HEK293 (cell line): ENCODE measurements around the gene MYL9.

ENCODE experiments used
- CTCF ChIA-PET: fragments of 350-600 bp; formaldehyde crosslinking; extraction: SDS; loops from one replicate; lab custom pipeline; 2021; ENCODE audit warnings: antibody characterized with exemption; lab: Yijun Ruan, JAX
- POLR2A ChIA-PET: fragments of 300-600 bp; formaldehyde crosslinking; extraction: SDS; loops from one replicate; lab custom pipeline; 2020; ENCODE audit warnings: antibody characterized with exemption, inconsistent platforms; lab: Yijun Ruan, JAX
- H3K27ac ChIP-seq: fragments of 200-500 bp; sonication (Bioruptor generic); 2 replicates; pipeline ENCODE4 v1.5.1; 2014; ENCODE audit warnings: low read depth, low read length, control low read depth, inconsistent platforms; ENCODE audit errors: extremely low read depth
- H3K36me3 ChIP-seq, 2 experiments: fragments of 200-500 bp in 1 of 2; sonication (Bioruptor generic) in 1 of 2; 1 replicate in 1 of 2; 2 replicates in 1 of 2; pipeline ENCODE4 v1.5.1; 2014 to 2017; ENCODE audit warnings: inconsistent platforms in 2 of 2, low read length in 2 of 2; ENCODE audit not compliant: control insufficient read depth in 2 of 2, insufficient read depth in 1 of 2
- H3K4me1 ChIP-seq: fragments of 200-500 bp; sonication (Bioruptor generic); 2 replicates; pipeline ENCODE4 v1.5.1; 2014; ENCODE audit warnings: mild to moderate bottlenecking, low read length, inconsistent platforms; ENCODE audit not compliant: control insufficient read depth, insufficient read depth
- H3K4me3 ChIP-seq: 2 replicates; pipeline ENCODE4 v1.5.1; 2011; ENCODE audit warnings: low read depth, mild to moderate bottlenecking, control low read depth, low read length, moderate library complexity
- H3K9me3 ChIP-seq: fragments of 200-500 bp; sonication (Bioruptor generic); 2 replicates; pipeline ENCODE4 v1.5.1; 2014; ENCODE audit warnings: low read depth, low read length, inconsistent platforms; ENCODE audit not compliant: control insufficient read depth, insufficient read depth
- GLI4 ChIP-seq: fragments of 450-650 bp; formaldehyde crosslinking; IDR thresholded peaks from 2 replicates; pipeline ENCODE4 v1.5.1; 2016; ENCODE audit warnings: missing biosample characterization, missing genetic modification characterization
- KLF9 ChIP-seq: fragments of 450-650 bp; formaldehyde crosslinking; IDR thresholded peaks from 2 replicates; pipeline ENCODE4 v1.5.1; 2016; ENCODE audit warnings: missing biosample characterization, missing genetic modification characterization, low read depth
- PRDM2 ChIP-seq: fragments of 450-650 bp; formaldehyde crosslinking; IDR thresholded peaks from 2 replicates; pipeline ENCODE4 v1.5.1; 2016; ENCODE audit warnings: missing biosample characterization, missing genetic modification characterization, borderline replicate concordance
- SALL2 ChIP-seq: fragments of 450-650 bp; formaldehyde crosslinking; IDR thresholded peaks from 2 replicates; pipeline ENCODE4 v1.5.0; 2017; ENCODE audit warnings: missing biosample characterization, mild to moderate bottlenecking, missing genetic modification characterization, borderline replicate concordance
- SCRT1 ChIP-seq: fragments of 450-650 bp; formaldehyde crosslinking; IDR thresholded peaks from 2 replicates; pipeline ENCODE4 v1.5.1; 2016; ENCODE audit warnings: missing biosample characterization, missing genetic modification characterization, borderline replicate concordance
- SCRT2 ChIP-seq: fragments of 450-650 bp; formaldehyde crosslinking; IDR thresholded peaks from 2 replicates; pipeline ENCODE4 v1.5.1; 2016; ENCODE audit warnings: missing biosample characterization, missing genetic modification characterization
- ZBTB7A ChIP-seq: fragments of 450-650 bp; formaldehyde crosslinking; IDR thresholded peaks from 2 replicates; pipeline ENCODE4 v1.5.1; 2016; ENCODE audit warnings: low read depth, missing biosample characterization, missing genetic modification characterization
- ZNF266 ChIP-seq: fragments of 450-650 bp; formaldehyde crosslinking; IDR thresholded peaks from 2 replicates; pipeline ENCODE4 v1.5.1; 2016; ENCODE audit warnings: missing biosample characterization, missing genetic modification characterization, low read depth
- ZNF280D ChIP-seq: fragments of 450-650 bp; formaldehyde crosslinking; IDR thresholded peaks from 2 replicates; pipeline ENCODE4 v1.5.1; 2016; ENCODE audit warnings: missing biosample characterization, missing genetic modification characterization
- ZNF37A ChIP-seq: fragments of 450-650 bp; IDR thresholded peaks from 2 replicates; pipeline ENCODE4 v1.5.1; 2018; ENCODE audit warnings: missing biosample characterization, missing genetic modification characterization
- ZNF426 ChIP-seq: fragments of 450-650 bp; formaldehyde crosslinking; IDR thresholded peaks from 2 replicates; pipeline ENCODE4 v1.5.1; 2017; ENCODE audit warnings: missing biosample characterization, missing genetic modification characterization, mild to moderate bottlenecking, inconsistent platforms, moderate library complexity
- ZNF596 ChIP-seq: fragments of 450-650 bp; IDR thresholded peaks from 2 replicates; pipeline ENCODE4 v1.5.0; 2018; ENCODE audit warnings: missing biosample characterization, mild to moderate bottlenecking, missing genetic modification characterization, moderate library complexity
- ZNF629 ChIP-seq: fragments of 450-650 bp; formaldehyde crosslinking; IDR thresholded peaks from 2 replicates; pipeline ENCODE4 v1.5.1; 2017; ENCODE audit warnings: missing biosample characterization, missing genetic modification characterization
- ZNF830 ChIP-seq: fragments of 450-650 bp; IDR thresholded peaks from 2 replicates; pipeline ENCODE4 v1.5.0; 2018; ENCODE audit warnings: missing biosample characterization, missing genetic modification characterization, low read depth, mild to moderate bottlenecking, moderate library complexity
- ZNF837 ChIP-seq: fragments of 450-650 bp; formaldehyde crosslinking; IDR thresholded peaks from 2 replicates; pipeline ENCODE4 v1.5.1; 2016; ENCODE audit warnings: missing biosample characterization, missing genetic modification characterization
- ZNF843 ChIP-seq: fragments of 450-650 bp; formaldehyde crosslinking; IDR thresholded peaks from 2 replicates; pipeline ENCODE4 v1.5.1; 2016; ENCODE audit warnings: missing biosample characterization, missing genetic modification characterization
- ZSCAN30 ChIP-seq: fragments of 450-650 bp; IDR thresholded peaks from 2 replicates; pipeline ENCODE4 v1.5.1; 2018; ENCODE audit warnings: missing biosample characterization, mild to moderate bottlenecking, missing genetic modification characterization, moderate library complexity

Gene MYL9

GRCh38 chr20:36496707-36497669 lies 44.3 kb upstream of the MYL9 start (continued):
- TF ChIP-seq PRDM2 = no peak
- TF ChIP-seq, all 188 proteins: peak for 0

- Histone ChIP-seq H3K27ac (no peak overlapping the region), H3K4me3 (no peak overlapping the region), H3K4me1 (no peaks in the 10 kb centered on the region), H3K9me3 (no peaks in the 10 kb centered on the region), H3K36me3 (peaks cover 0 to 43% of the 10 kb centered on the region in 2 experiments; a peak in 1 of 3 replicates)
- CTCF ChIA-PET = interaction anchor here (0.9 kb wide), 1 partner anchor 42 kb away, joined by 3 read pairs; no protein-coding TSS in a partner anchor
- POLR2A ChIA-PET = interaction anchor here (0.6 kb wide), 2 partner anchors 43 to 101 kb away, joined by 3 read pairs; partner anchors contain the start of gene MYL9
- TF ChIP-seq ZNF830 (tag by site-specific recombination) = no peak
- TF ChIP-seq GLI4 (tag by site-specific recombination) = no peak
- no peak for TF ChIP-seq ZNF266
- TF ChIP-seq ZBTB7A (tag by site-specific recombination) = no peak
- TF ChIP-seq KLF9 (tag by site-specific recombination) = no peak
- no peak for TF ChIP-seq ZNF596
- TF ChIP-seq ZNF426 (tag by site-specific recombination) = no peak
- no peak for TF ChIP-seq ZNF837 (tag by site-specific recombination)
- TF ChIP-seq ZNF843 = no peak
- TF ChIP-seq ZNF280D (tag by site-specific recombination) = no peak
- no peak for TF ChIP-seq ZNF37A (tag by site-specific recombination)
- TF ChIP-seq ZSCAN30 (tag by site-specific recombination) = no peak
- TF ChIP-seq ZNF629 (tag by site-specific recombination) = no peak
- TF ChIP-seq SCRT2 = no peak
- no peak for TF ChIP-seq SALL2 (tag by site-specific recombination)
- no peak for TF ChIP-seq SCRT1 (tag by site-specific recombination)
These were observed 43.5 kb upstream of the MYL9 start for GRCh38 chr20:36497856-36498255.
